GM21786 (cell line): ENCODE measurements around the gene COP1.
"Not testable (repeated sequence)": the region's sequence is repeated elsewhere in the genome, so short reads cannot be mapped to it uniquely, and the experiment has no call there.

Experiments
- ATAC-seq: cut with Tn5 transposase; IDR thresholded peaks from one replicate; pipeline ENCODE4 v1.9.1; 2021; ENCODE audit not compliant: unreplicated experiment

COP1 gene

DNA sequence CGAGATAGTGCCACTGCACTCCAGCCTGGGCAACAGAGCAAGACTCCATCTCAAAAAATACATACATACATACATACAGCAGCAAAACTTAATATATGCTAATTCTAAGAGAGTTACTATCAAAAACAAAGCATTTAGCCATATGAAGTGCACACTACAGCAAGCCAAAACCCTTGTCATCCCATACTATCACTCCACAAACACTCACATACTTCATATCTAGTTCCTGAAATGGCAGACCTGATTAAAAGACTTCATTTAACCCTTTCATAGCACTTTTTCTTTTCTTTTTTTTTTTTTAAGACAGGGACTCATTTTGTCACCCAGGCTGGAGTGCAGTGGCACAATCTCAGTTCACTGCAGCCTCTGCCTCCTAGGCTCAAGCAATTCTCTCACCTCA is 65.6 kb downstream of the COP1 start:
- no peak for ATAC-seq

DNA sequence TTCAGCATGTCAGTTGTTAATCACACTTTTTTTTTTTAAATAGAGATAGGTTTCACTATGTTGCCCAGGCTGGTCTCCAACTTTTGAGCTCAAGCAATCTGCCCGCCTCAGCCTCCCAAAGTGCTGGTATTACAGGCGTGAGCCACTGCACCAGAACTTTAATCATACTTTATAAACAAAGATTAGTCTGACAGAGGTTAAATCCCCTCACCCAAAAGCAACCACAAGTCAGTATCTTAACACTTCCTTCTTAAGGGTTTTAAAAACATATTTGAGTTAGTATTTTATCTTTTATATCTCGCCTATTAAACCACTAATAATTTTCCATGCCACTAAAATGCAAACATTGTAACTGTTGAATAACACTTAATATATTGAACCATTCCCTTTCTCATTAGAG is 70.2 kb downstream of the COP1 start:
- no peak for ATAC-seq

DNA sequence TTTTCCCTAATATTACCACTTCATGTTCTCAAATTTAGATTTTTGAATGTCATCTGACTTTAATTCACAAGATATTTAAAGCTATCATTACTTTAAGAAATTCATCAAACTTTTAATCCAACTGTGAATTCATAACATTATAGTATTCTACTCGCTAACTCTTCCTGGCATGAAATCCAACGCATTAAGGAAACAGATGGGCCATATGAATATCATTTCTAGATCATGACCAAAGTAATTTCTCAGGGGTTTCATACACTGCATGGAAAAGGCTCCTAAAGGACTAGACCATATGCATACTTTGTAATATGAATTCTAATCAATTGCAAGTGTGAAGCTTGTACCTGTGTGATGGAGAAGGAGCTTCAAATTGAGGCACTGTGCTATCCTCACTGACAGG is 72.4 kb downstream of the COP1 start:
- no peak for ATAC-seq

DNA sequence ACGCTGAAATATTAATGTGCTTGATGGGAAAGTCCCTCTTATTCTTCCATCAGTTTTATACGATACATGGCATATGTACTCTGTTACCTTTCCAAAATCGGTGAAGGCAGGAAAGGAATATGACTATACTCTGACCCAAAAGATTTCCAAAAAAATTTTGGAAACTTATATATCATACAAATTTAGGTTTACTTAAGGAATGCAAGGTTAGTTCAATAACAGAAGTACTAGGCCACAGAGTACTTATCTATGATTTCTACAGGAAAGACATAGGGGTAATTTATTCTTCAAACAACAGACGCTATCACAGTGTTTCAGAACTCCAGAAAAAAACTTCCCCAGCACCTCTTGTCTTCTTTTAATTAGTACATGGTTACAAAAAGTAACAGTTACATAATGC is 84.8 kb downstream of the COP1 start:
- ATAC-seq: no peak

DNA sequence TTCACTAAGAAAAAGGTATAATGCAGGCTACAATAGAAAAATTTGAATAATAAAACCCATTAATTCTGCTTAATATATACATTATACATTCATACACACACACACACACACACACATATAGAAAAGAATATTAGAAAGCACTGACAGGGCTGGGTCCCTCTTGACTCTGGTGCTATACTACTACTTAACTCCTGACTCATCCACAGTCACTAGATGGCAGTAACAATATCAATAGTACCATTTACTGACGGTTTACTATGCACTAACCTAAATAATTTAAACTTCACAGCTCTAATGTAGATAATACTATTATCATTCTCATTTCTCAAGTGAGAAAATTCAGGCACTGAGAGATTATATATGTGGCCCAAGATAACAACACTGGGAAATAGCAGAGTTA is 87.5 kb downstream of the COP1 start:
- no peak for ATAC-seq

DNA sequence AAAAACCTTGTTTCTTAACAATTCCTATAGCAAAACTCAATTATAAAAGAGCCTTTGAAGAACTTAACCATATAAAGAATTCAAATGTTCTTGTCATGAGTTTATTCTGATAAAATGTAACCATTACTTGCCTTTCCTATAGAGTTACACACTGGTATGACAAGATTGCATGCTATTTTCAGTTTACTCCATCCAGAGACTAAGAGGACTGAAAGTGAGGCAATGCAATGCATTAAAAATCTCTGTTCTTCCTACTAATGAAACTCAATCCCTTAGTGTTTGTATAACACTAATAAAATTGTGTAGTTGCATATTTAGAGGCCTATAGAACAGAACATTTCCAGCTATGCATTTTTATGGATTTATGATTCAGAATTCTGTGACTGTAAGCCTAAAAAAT is 88.1 kb downstream of the COP1 start:
- no peak for ATAC-seq

DNA sequence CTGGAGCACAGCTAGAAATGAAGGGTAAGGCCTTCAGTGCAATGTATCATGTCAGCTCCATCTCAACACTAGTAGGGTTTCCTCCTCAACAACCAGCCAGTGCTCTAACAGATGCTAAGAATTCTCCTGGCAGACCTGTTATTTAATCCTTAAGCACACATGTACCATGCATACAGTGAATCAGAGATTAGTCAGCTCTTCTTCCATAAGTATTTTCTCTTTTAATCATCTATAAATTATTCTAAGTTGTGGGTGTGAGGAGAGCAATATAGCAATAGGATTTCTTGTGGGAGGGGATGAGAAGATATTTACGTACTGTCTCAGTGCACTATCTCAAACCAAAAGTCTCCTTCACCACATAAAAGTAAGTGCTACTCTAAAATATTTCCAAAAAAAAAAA is 95.3 kb downstream of the COP1 start:
- ATAC-seq: no peak

DNA sequence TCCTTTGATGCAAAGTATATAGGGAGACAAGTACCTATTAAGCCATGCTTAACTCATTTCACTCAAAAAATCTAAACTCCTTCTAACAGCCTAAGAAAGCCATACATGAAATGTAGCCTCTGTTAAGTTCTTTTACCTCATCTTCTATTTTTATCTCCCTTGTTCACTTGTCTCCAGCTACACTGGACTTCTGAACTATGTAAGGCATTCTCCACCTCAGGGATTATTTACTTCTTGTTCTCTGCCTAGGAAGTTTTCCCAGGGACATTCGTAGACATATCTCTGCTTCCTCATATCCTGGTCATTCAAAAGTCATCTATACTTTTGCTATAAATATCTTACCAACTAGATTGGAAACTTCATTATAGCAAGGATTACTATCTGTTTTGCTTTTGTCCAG is 96.9 kb downstream of the COP1 start:
- no peak for ATAC-seq

DNA sequence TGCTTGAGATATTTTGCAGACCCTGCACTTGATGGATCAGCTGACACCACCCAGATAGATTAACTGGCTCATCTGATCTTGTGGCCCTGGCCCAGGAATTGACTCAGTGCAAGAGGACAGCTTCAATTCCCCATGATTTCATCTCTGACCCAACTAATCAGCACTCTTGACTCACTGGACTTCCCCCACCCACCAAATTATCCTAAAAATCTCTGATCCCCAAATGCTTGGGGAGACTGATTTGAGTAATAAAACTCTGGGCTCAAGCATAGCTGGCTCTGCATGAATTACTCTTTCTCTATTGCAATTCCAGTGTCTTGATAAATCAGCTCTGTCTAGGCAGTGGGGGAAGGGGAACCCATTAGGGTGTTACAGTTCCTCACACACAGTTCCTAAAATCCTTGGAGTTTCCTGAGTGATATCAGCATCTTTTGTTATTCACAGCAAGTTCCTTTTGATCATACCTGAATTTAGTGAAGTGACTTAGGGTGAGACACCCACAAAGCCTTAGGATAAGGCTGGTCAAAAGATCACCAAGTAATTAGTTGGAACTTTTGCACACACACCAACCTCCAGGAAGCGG is 104.2 kb downstream of the COP1 start:
- ATAC-seq: no peak

DNA sequence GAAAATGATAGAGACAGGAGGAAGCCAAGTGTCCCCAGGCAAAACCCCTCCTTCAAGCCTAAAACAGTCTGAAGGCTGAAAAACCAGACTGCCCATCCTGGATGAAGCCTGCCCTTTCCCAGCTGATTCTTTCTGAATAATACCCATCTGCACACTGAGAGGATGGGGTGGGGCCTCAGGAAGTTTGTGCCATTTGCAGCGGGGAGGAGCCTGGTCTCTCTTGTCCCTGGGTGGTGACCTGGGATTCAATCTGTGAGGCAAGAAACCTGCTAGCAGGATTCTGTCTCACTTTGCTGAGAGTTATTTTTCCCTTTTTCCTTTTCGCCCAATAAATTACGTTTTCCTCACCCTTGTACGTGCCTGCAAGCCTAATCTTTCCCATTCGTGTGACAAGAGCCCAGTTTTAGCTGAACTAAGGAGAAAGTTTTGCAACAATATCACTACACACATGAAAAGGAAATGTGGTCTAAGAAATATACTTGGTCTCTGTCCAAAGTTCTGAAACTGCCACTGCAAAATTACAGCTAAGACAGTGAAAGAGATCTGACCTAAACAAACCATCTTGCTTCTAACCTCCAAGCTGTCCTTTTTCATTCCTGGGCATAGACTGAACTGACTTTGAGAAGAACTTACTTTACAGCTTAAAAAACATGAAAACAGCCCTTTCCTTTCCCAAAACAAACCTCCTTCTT is 105.0 kb downstream of the COP1 start:
- no peak for ATAC-seq

DNA sequence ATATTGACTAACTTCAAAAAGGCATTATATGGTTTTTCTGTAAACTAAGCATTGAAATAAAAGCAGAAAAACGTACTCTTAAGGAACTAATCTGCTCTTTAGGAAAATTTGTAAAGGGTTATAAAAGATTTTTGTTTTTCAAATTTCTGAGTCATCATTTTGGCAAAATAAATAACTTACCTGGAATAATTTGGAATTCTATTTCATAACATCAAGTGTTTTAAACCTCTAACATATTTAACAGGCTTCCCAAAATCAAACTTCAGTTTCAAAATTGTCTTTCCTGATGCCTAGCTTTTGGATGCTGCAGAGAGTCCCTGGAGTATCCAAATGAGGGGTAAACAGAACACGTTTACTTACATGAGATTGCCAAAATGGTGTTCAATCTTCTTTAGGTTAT is 108.5 kb downstream of the COP1 start:
- ATAC-seq: no peak

DNA sequence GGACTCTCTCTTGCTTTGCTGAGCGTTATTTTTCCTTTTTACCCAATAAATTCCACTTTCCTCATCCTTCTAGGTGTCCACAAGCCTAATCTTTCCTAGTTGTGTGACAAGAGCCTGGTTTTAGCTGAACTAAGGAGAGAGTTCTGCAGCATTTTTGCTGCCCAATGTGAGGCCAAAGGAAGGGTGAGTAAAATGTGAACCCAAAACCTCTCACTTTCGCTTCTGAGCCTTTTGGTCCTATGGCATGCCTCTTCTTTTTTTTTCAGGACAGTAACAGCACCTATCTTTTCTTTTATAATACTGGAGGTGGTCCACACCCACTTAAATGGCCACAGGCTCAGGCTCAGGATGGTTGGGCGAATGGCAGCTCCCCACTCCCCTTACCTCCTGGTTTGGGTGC is 111.1 kb downstream of the COP1 start:
- ATAC-seq: no peak

DNA sequence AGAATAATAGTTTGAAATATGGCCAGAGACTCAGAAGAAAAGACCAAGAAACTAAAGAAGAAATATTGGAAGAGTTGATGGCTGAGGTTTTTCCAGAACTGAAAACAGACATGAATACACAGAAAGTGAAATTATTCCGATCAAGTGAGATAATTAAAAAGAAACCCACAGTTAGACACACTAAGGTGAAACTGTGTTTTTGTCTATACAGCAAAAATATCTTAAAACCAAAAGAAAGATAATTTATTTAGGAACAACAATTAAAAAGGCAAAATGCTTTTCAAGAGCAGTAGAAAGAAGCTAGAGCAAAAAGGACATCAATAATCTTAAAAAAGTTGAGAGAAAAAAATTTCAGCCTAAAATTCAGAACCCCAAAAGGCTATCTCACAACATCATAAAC is 116.3 kb downstream of the COP1 start:
- ATAC-seq: no peak

DNA sequence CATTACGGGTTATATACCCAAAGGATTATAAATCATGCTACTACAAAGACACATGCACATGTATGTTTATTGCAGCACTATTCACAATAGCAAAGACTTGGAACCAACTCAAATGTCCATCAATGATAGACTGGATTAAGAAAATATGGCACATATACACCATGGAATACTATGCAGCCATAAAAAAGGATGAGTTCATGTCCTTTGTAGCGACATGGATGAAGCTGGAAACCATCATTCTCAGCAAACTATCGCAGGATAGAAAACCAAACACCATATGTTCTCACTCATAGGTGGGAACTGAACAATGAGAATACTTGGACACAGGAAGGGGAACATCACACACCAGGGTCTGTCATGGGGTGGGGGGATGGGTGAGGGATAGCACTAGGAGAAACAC is 119.3 kb downstream of the COP1 start:
- not testable (repeated sequence) for ATAC-seq

DNA sequence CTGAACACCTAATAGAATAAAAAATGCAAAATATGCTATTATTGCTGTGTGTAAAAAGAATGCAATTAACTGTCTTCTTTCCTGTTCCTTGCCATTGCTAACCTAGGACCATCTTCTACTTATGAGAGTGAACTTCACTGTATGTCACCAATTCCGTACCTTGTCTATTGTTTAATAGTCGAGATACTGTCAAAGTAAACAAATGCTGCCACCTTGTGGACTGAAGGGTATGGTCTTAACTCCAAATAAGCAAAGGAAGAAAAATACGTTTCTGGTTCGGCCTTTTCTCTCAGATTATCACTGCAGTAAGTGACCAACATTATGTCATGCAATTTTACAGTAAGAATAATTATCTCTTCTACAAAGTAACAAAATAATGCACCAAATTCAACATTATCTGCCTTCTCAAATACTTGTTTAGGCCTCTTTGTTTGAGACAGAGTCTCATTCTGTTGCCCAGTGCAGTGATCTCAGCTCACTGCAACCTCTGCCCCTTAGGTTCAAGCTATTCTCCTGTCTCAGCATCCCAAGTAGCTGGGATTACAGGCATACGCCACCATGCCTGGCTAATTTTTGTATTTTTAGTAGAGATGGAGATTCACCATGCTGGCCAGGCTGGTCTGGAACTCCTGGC is 133.4 kb downstream of the COP1 start:
- peak; percentile 62 for ATAC-seq

DNA sequence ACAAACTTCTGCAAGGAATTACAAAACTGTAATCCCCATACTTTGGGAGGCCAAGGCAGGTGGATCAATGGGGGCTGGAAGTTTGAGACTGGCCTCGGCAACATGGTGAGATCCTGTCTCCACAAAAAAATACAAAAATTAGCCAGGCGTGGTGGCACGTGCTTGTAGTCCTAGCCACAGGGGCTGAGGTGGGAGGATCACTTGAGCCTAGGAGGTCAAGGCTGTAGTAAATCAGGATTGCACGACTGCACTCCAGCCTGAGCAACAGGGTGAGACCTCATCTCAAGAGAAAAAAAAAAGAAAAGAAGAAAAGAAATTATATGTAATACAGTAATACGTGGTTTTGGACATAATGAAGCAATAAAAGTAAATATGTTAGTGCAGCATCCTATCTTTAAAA is 138.2 kb downstream of the COP1 start:
- no peak for ATAC-seq

DNA sequence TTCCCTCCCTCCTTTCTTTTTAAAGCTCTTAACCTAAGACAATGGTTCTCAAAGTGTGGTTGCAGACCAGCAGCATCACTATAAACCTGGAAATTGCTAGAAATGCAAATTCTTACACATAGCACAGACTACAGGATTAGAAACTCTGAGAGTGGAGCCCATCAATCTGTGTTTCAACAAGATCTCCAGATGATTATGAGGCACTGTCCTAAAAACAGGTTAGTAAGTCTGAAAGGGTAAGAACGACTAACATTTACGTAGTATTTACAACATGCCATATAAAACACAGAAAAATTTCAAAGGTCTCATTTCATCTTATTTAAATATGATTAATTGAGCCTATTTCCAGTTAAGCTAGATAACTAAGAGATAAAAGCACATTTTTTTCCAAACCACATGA is 138.8 kb downstream of the COP1 start:
- ATAC-seq: no peak

DNA sequence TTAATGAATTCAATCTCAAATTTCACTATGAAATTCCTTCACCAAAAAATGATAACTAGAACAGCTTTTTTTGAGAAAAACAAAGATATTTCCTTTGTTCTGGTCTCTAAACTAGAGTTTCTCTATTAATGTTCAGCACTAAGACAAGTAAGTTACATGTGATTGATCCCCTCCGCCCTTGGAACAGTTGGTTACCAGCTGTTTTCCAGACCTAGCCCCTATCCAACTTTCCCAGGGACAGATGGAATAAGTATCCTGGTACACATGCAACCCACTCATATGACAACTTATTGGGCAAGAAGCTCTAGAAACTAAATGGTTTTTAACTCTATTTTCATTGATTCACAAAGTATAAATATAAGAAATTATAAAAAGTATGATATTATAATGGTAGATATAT is 140.4 kb downstream of the COP1 start:
- no peak for ATAC-seq

DNA sequence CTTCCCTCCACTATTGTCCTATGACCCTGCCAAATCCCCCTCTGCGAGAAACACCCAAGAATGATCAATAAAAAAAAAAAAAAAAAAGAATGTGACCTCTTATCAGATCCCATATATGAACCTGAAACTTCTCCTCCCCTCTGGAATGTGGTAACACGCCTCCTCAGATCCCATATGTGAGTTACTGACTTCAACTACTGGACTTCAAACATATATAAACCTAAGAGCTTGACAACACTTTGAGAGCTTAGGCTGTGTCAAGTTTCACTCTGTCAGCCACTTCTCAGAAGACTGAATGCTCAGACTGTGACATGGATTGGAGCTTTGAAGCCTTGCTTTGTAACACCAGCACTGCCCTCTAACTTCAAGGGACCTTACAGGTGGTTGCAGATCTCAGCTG is 148.4 kb downstream of the COP1 start:
- no peak for ATAC-seq

DNA sequence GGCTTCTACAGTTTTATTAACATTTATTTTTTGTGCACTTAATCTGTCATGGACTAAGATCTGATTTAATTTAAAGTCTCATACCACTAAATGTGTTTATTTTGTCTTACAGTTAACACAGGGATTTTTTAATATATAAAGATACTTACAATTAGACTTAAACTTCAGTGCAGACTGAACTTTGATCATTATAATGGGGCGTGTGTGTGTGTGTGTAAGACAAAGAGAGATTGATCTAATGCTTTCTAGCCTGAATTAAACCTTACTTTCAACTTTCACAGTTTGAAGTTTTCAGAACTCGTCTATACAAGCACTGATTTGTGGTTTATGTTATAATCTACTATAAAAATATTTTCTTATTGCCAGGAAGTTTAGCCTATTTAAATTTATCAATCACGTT is 150.8 kb downstream of the COP1 start:
- no peak for ATAC-seq

DNA sequence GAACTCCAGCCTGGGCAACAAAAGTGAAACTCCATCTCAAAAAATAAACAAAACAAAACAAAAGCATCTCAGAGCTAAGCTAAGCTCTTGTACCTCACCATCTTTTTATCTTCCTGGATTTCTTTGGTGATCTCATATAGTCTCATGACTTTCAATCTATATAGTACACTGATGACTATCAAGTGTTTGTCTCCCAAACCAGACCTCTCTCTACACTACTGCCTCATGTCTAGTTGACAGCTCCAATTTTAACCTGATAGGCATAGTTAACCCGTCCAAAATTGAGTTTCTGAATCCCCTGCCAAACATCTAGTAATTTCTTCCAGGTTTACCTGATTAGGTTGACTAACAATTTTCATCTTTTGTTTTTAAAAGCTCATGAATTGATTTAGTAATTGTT is 151.7 kb downstream of the COP1 start:
- no peak for ATAC-seq

DNA sequence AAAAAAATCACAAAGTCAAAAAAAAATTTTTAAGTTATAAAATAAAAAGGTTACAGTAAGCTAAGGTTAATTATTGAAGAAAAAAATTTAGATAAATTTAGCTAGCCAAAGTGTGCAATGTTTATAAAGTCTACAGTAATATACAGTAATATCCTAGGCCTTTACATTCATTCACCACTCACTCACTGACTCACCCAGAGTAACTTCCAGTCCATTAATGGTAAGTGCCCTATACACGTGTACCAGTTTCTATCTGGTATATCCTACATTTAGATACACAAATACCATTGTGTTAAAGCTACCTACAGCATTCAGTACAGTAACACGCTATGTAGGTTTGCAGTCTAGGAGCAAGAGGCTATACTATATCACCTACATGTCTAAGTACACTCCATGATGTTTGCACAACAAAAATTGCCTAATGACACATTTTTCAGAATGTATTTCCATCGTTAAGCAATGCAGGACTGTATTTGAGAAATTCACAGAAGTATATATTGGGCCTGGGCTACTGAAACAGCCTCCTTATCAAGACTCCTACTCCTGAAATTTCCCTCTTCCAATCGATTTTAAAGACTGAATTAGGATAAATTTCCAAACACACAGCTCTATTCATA is 155.1 kb downstream of the COP1 start:
- no peak for ATAC-seq
